Keratinocyte (primary cell): ENCODE measurements around the gene LANCL3. TPM values are rescaled to one million over a fixed set of nuclear protein-coding genes. Genes with fewer than 3 reads are reported as not detected.

Experiments
- DNase-seq: peaks from one replicate; pipeline ENCODE4 v3.0.0-alpha.2; 2011; ENCODE audit warnings: low read depth, missing footprints, low spot score
- FAIRE-seq: peaks from 2 replicates; lab custom pipeline; 2011; peaks lifted over from hg19 to GRCh38; lab: Jason Lieb, UNC
- H2AFZ ChIP-seq: 2 replicates; pipeline ENCODE4 v1.6.0; 2012; ENCODE audit warnings: low read length, control low read depth, inconsistent platforms; ENCODE audit not compliant: control insufficient read depth
- H3K27ac ChIP-seq: 2 replicates; pipeline ENCODE4 v1.5.1; 2011; ENCODE audit warnings: low read length; ENCODE audit not compliant: control insufficient read depth, insufficient read depth
- H3K27me3 ChIP-seq: 3 replicates; pipeline ENCODE4 v1.6.0; 2011; ENCODE audit warnings: low read length; ENCODE audit not compliant: control insufficient read depth, insufficient read depth; ENCODE audit errors: extremely low read depth
- H3K36me3 ChIP-seq, 2 experiments: 2 replicates in 1 of 2; 3 replicates in 1 of 2; pipeline ENCODE4 v1.5.1; 2011; ENCODE audit warnings: low read length in 2 of 2, mild to moderate bottlenecking in 1 of 2; ENCODE audit not compliant: control insufficient read depth in 2 of 2, insufficient read depth in 2 of 2; ENCODE audit errors: extremely low read depth in 1 of 2
- H3K4me1 ChIP-seq: 3 replicates; pipeline ENCODE4 v1.5.1; 2011; ENCODE audit warnings: low read length; ENCODE audit not compliant: control insufficient read depth, insufficient read depth; ENCODE audit errors: extremely low read depth
- H3K4me2 ChIP-seq: 3 replicates; pipeline ENCODE4 v1.6.0; 2011; ENCODE audit warnings: low read depth, low read length; ENCODE audit not compliant: control insufficient read depth, insufficient read depth; ENCODE audit errors: extremely low read depth
- H3K4me3 ChIP-seq, 3 experiments: fragments of 200-600 bp in 1 of 3; sonication (generic) in 1 of 3; 2 replicates in 2 of 3; 3 replicates in 1 of 3; pipeline ENCODE4 v1.5.1; 2011 to 2016; ENCODE audit warnings: low read length in 3 of 3, mild to moderate bottlenecking in 3 of 3, control low read depth in 2 of 3, inconsistent platforms in 1 of 3, low read depth in 1 of 3, mixed read lengths in 1 of 3, mixed run types in 1 of 3, moderate library complexity in 1 of 3; ENCODE audit not compliant: control insufficient read depth in 2 of 3, insufficient read depth in 2 of 3; ENCODE audit errors: extremely low read depth in 1 of 3
- H3K79me2 ChIP-seq: 2 replicates; pipeline ENCODE4 v1.6.0; 2012; ENCODE audit warnings: low read length; ENCODE audit not compliant: control insufficient read depth, insufficient read depth
- H3K9ac ChIP-seq: 3 replicates; pipeline ENCODE4 v1.6.0; 2011; ENCODE audit warnings: low read length; ENCODE audit not compliant: control insufficient read depth, insufficient read depth; ENCODE audit errors: extremely low read depth
- H3K9me1 ChIP-seq: 3 replicates; pipeline ENCODE4 v1.6.0; 2011; ENCODE audit warnings: low read length; ENCODE audit not compliant: control insufficient read depth, insufficient read depth; ENCODE audit errors: extremely low read depth
- H3K9me3 ChIP-seq: 2 replicates; pipeline ENCODE4 v1.5.1; 2012; ENCODE audit warnings: low read depth, low read length; ENCODE audit not compliant: control insufficient read depth
- H4K20me1 ChIP-seq: 3 replicates; pipeline ENCODE4 v1.6.0; 2011; ENCODE audit warnings: low read length; ENCODE audit not compliant: control insufficient read depth, insufficient read depth; ENCODE audit errors: extremely low read depth
- CTCF ChIP-seq, 3 experiments: IDR thresholded peaks in 1 of 3; conservative IDR thresholded peaks in 1 of 3; optimal IDR thresholded peaks in 1 of 3; 2 replicates in 2 of 3; 3 replicates in 1 of 3; pipeline versions ENCODE3 to v1.5.1; 2011; ENCODE audit warnings: low read length in 3 of 3, mild to moderate bottlenecking in 3 of 3, moderate library complexity in 2 of 3, control low read depth in 1 of 3, inconsistent platforms in 1 of 3; ENCODE audit not compliant: insufficient read depth in 2 of 3; ENCODE audit errors: extremely low read depth in 1 of 3
- EZH2 ChIP-seq: IDR thresholded peaks from one replicate; pipeline ENCODE4 v1.6.1; 2012; ENCODE audit warnings: inconsistent platforms, mild to moderate bottlenecking, low read length, moderate library complexity
- dilution Hi-C: fragments of 300-500 bp; cut with MboI; formaldehyde crosslinking; loops from one replicate; pipeline ENCODE4 v1.7.0; 2020; ENCODE audit warnings: low sequenced_read_pairs; ENCODE audit not compliant: extremely low pct_ligation_motif_present
- polyA plus RNA-seq, 5 experiments: library from polyadenylated mRNA; depleted of rRNA in 3 of 5; stranded (reverse) in 3 of 5; stranded (forward) in 1 of 5; unstranded in 1 of 5; fragments of >200 nt; gene quantifications; 1 replicate in 1 of 5; 2 replicates in 3 of 5; 3 replicates in 1 of 5; pipeline versions ENCODE4 v1.2.1 to v1.2.3, GENCODE V29; 2011 to 2012; ENCODE audit warnings: missing spikeins in 2 of 5, low read depth in 1 of 5, low replicate concordance in 1 of 5

Gene LANCL3
- polyA plus RNA-seq, 1 donor (not counting 4 experiments of a cell fraction or from before 2014, with no cell fraction given) = 0.97 TPM

DNA sequence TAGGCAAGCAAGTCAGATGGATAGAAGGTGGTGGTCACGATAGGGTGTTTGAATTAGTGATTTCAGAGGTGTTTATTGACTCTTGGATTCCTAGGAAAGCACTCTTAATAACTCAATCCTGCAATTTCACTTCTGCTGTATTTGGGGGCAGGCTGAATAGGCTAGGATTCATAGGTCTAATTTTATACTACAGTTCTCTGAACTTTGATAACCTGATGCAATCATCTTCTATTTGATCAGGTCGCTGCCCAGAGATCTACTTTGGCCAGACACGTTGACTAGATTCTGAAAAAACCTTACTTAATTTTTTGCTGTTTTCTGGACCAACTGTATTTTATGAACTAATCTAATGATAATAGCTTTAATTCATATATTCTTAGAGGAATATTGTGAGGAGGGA, 140.5 kb downstream of the LANCL3 start:
- no peak overlapping the region for H3K4me3 ChIP-seq
- no peak overlapping the region for H2AFZ ChIP-seq
- no peak overlapping the region for H3K4me2 ChIP-seq
- no peak for FAIRE-seq
- TF ChIP-seq CTCF (optimal IDR thresholded peaks at IDR 0.05 in 1 of 3, IDR thresholded peaks at IDR 0.05 in 1 of 3, conservative IDR thresholded peaks at IDR 0.05 in 1 of 3; ENCODE audit: extremely low read depth in 1 of 3, insufficient read depth in 2 of 3, low read length in 3 of 3) (no peak), EZH2 (no peak)
- dilution Hi-C loops = no loop called here
- H3K36me3 ChIP-seq = no peaks in the 10 kb centered on the region
- no peaks in the 10 kb centered on the region for H3K9me1 ChIP-seq
- no peak overlapping the region for H3K9ac ChIP-seq
- no peaks in the 10 kb centered on the region for H4K20me1 ChIP-seq
- no peaks in the 10 kb centered on the region for H3K27me3 ChIP-seq
- no peaks in the 10 kb centered on the region for H3K9me3 ChIP-seq
- H3K27ac ChIP-seq = no peak overlapping the region
- H3K79me2 ChIP-seq = no peaks in the 10 kb centered on the region
- no peaks in the 10 kb centered on the region for H3K4me1 ChIP-seq
- DNase-seq = no peak

- no peak for FAIRE-seq
Observed at GRCh38 chrX:37712458-37712857, 141.0 kb downstream of the LANCL3 start.

More at GRCh38 chrX:37712458-37712857, 141.0 kb downstream of the LANCL3 start:
- Histone ChIP-seq H3K27me3 (no peaks in the 10 kb centered on the region), H3K9ac (no peak overlapping the region), H3K4me3 (no peak overlapping the region), H3K9me3 (no peaks in the 10 kb centered on the region), H4K20me1 (no peaks in the 10 kb centered on the region), H3K27ac (no peak overlapping the region), H3K36me3 (no peaks in the 10 kb centered on the region), H3K79me2 (no peaks in the 10 kb centered on the region), H3K4me1 (no peaks in the 10 kb centered on the region), H2AFZ (no peak overlapping the region), H3K4me2 (no peak overlapping the region), H3K9me1 (no peaks in the 10 kb centered on the region)
- no peak for TF ChIP-seq EZH2
- TF ChIP-seq CTCF (optimal IDR thresholded peaks at IDR 0.05 in 1 of 3, IDR thresholded peaks at IDR 0.05 in 1 of 3, conservative IDR thresholded peaks at IDR 0.05 in 1 of 3; ENCODE audit: extremely low read depth in 1 of 3, insufficient read depth in 2 of 3, low read length in 3 of 3) = no peak
- dilution Hi-C loops = no loop called here
- no peak for DNase-seq
